Astrocyte of the spinal cord (primary cell): ENCODE data around the gene TWF2.

ENCODE experiments used
- DNase-seq: peaks from one replicate; pipeline ENCODE4 v3.0.0; 2011; ENCODE audit warnings: low read depth, low spot score
- H3K4me3 ChIP-seq: 2 replicates; pipeline ENCODE4 v1.5.1; 2011; ENCODE audit warnings: low read depth, mild to moderate bottlenecking, low read length, moderate library complexity
- CTCF ChIP-seq: IDR thresholded peaks from 2 replicates; pipeline ENCODE4 v1.5.1; 2012; ENCODE audit warnings: low read depth, mild to moderate bottlenecking, low read length, inconsistent platforms
- in situ Hi-C: cut with HindIII; loops from 2 replicates; pipeline ENCODE4 v1.10.0; 2017; ENCODE audit warnings: low sequenced_read_pairs

TWF2 gene

GRCh38 chr3:52223449-52224408, 15.2 kb downstream of the TWF2 start:
- in situ Hi-C loops: no loop called here
- TF ChIP-seq CTCF: no peak
- no peak overlapping the region for H3K4me3 ChIP-seq
- DNase-seq: no peak

DNA sequence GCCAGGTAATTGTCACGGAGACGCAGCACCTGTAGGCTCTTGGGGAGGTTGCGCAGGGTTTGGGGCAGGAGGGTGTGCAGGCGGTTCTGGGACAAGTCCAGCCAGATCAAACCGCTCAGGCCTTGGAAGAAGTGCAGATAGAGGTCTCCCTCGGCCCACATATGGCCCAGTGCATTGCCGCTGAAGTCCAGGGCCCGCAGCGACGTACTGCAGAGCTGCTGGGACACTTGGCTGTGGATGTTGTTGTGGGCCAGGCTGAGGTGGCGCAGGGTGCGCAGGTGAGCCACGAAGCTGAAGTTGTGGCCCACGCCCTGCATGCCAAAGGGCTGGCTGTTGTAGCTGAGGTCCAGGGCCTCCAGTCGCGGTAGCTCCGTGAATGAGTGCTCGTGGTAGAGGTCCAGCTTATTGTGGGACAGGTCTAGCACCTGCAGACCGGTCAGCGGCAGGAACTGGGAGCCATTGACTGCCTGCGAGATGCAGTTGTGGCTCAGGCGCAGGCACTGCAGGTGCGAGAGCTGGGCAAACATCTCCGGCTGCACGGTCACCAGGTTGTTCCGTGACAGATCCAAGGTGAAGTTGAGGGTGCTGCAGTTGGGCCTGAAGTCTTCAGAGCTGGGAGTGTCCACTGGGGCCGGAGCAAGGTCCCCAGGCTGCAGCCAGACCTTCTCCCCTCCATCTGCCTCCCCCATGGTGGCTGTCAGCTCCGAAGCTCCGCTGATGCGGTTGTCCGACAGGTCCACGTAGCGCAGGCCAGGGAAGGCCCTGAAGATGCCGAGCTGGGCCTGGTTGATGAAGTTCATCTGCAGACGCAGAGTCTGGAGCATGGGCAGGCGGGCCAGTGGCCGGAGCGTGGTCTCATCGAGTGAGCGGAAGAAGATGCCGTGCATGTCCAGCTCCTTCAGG, 16.4 kb downstream of the TWF2 start:
- no peak for TF ChIP-seq CTCF
- DNase-seq: no peak
- in situ Hi-C loops: no loop called here
- H3K4me3 ChIP-seq: no peak overlapping the region

DNA sequence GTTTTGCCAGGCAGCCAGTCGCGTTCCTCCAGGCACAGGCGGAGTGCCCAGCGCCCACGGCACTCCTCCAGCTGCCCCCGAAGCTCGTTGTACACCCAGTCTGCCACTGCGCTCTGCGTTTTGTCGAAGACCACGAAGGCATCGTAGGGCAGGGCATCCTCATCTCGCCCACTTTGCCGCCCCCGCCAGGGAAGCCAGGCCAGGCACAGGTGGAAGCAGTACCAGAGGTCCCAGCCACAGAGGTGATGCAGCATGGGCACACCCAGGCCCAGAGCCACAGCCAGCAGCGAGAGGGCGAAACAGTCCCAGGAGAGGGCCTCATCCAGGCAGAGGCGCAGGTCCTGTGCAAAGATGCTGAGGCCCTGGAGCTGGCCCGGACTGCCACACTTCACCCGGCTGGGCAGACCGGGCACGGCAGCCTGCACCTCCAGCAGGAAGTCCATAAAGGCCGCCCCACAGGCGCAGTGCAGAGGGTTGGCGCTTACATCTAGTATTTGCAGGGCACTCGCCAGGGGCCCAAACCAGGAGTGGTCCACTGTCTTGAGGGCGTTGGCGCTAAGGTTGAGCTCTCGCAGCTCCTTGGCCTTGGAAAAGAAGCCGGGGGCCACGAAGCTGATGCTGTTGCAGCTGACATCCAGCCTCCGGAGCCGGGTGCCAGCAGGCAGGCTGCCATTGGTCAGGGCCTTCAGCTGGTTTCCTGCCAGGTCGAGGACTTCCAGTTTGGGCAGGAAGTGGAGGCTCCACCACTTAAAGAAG, 17.2 kb downstream of the TWF2 start:
- in situ Hi-C loops: no loop called here
- DNase-seq: no peak
- TF ChIP-seq CTCF: no peak
- H3K4me3 ChIP-seq: no peak overlapping the region

GRCh38 chr3:52221141-52221562, 17.8 kb downstream of the TWF2 start:
- in situ Hi-C loops: no loop called here
- no peak for TF ChIP-seq CTCF
- DNase-seq: no peak
- H3K4me3 ChIP-seq: no peak overlapping the region

DNA sequence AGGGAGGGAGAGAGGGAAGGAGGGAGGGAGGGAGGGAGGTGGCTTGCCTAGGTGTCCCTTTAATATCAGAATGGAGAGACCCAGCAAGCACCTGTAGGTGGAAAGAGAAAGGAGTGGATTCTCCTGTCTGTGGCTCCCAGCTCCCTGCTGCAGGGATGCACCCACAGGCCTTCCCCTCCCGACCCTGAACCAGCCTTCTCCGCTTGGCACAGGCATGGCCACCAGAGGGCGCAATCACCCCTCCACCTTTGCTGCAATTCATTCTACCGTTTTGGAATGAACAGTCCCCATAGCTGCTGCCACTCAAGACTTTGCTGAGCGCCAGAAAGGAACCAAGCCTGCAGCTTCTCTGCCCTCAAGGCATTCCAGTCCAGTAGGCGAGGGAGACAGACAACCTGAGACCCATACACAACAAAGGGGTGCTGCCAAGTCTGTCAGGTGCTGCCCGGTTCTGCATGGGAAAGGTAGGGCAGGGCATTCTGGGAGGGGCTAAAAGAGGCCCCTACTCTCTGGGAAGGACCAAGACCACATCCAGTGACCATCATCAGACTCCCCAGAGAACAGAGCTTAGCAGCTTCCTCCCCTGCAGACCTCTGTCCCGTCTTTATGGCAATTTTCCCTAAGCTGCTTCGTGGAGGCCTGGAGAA, 18.5 kb downstream of the TWF2 start:
- peak; percentile 97 for TF ChIP-seq CTCF
- in situ Hi-C loops: no loop called here
- no peak overlapping the region for H3K4me3 ChIP-seq
- peak; percentile 62 for DNase-seq
